ENCODE measurements around the gene ABL2.

- TF ChIP-seq CTCF (IDR thresholded peaks at IDR 0.05; ENCODE audit: low read depth, low read length) (no peak), MYC (IDR thresholded peaks at IDR 0.05; ENCODE audit: low read depth, low read length) (no peak), POLR2A (IDR thresholded peaks at IDR 0.05; ENCODE audit: extremely low read depth, insufficient read length) (no peak), MAX (IDR thresholded peaks at IDR 0.05; ENCODE audit: low read depth, low read length) (no peak)
Observed at GRCh38 chr1:179128520-179128919, 101.0 kb downstream of the ABL2 start.
